HG02970 (cell line): ENCODE data around the gene NUMA1.

ENCODE experiments used
- ATAC-seq: cut with Tn5 transposase; IDR thresholded peaks from one replicate; pipeline ENCODE4 v1.9.1; 2021; ENCODE audit warnings: mild to moderate bottlenecking, moderate library complexity, moderate number of reproducible peaks; ENCODE audit not compliant: unreplicated experiment, low FRiP score

NUMA1 gene

GRCh38 chr11:72102946-72103753 is 22.8 kb upstream of the NUMA1 start, which contains the start of gene LAMTOR1:
LAMTOR1 (minus strand) TSS chr11:72103297; CDS start chr11:72103224, 73 bp downstream.
- ATAC-seq: peak; percentile 83

GRCh38 chr11:72102631-72102945 is 22.2 kb upstream of the NUMA1 start:
- ATAC-seq: peak; percentile 11

- ATAC-seq: no peak
Measured at GRCh38 chr11:72102162-72102561, 21.8 kb upstream of the NUMA1 start.

- ATAC-seq: no peak
Measured at GRCh38 chr11:72100462-72100861, 20.1 kb upstream of the NUMA1 start.

- no peak for ATAC-seq
Measured at GRCh38 chr11:72100009-72100408, 19.7 kb upstream of the NUMA1 start.

- no peak for ATAC-seq
Measured at GRCh38 chr11:72098741-72099140, 18.4 kb upstream of the NUMA1 start.

GRCh38 chr11:72091292-72091691 is 10.9 kb upstream of the NUMA1 start:
- no peak for ATAC-seq

GRCh38 chr11:72088076-72088808 is 7.9 kb upstream of the NUMA1 start:
- no peak for ATAC-seq

GRCh38 chr11:72085621-72086351 is 5.4 kb upstream of the NUMA1 start:
- no peak for ATAC-seq

- ATAC-seq: no peak
Measured at GRCh38 chr11:72084965-72085364, 4.6 kb upstream of the NUMA1 start.

GRCh38 chr11:72084076-72084475 is 3.7 kb upstream of the NUMA1 start:
- no peak for ATAC-seq

GRCh38 chr11:72083414-72083813 is 3.1 kb upstream of the NUMA1 start:
- ATAC-seq: no peak

- no peak for ATAC-seq
Measured at GRCh38 chr11:72081821-72082453, 1.6 kb upstream of the NUMA1 start.

- ATAC-seq: no peak
Measured at GRCh38 chr11:72081184-72081644, 872 bp upstream of the NUMA1 start.

GRCh38 chr11:72079819-72080325 is 470 bp downstream of the NUMA1 start:
- peak; percentile 26 for ATAC-seq

- ATAC-seq: no peak
Measured at GRCh38 chr11:72078477-72078876, 1.9 kb downstream of the NUMA1 start.

GRCh38 chr11:72075756-72076155 is 4.6 kb downstream of the NUMA1 start:
- no peak for ATAC-seq

GRCh38 chr11:72075109-72075508 is 5.2 kb downstream of the NUMA1 start:
- ATAC-seq: no peak

GRCh38 chr11:72072348-72072747 is 8.0 kb downstream of the NUMA1 start:
- ATAC-seq: no peak

GRCh38 chr11:72070491-72070890 is 9.9 kb downstream of the NUMA1 start:
- ATAC-seq: no peak
